ENCODE results near the gene RGS3. TPM values are rescaled to one million over a fixed set of nuclear protein-coding genes. Genes with fewer than 3 reads are reported as not detected.

RGS3 gene
- total RNA-seq, 6 donors from 2014 or later: 60.3 to 93.2 (median 72.6) TPM

GRCh38 chr9:113612216-113612747 is 148.8 kb downstream of the RGS3 start:
- H3K27ac ChIP-seq: peak overlapping the region in 1 of 4 donors; percentile 15

GRCh38 chr9:113612828-113613227 is 149.3 kb downstream of the RGS3 start:
- TF ChIP-seq POLR2AphosphoS5 (IDR thresholded peaks at IDR 0.05) (no peak), POLR2A (IDR thresholded peaks at IDR 0.05) (no peak), EP300 (IDR thresholded peaks at IDR 0.05) (no peak), CTCF (IDR thresholded peaks at IDR 0.05) (no peak)
- H3K27me3 ChIP-seq: no peaks in the 10 kb centered on the region
- H3K36me3 ChIP-seq: no peaks in the 10 kb centered on the region
- H3K4me3 ChIP-seq: no peak overlapping the region
- no peaks in the 10 kb centered on the region for H3K9me3 ChIP-seq
- ATAC-seq (ENCODE audit: low FRiP score in 2 of 2) (no peak), DNase-seq (no peak)
- H3K27ac ChIP-seq: peak overlapping the region in 1 of 4 donors; percentile 15
- WGBS, 2 donors: 92 to 100% methylated on average over 2 to 6 of the region's 6 CpGs
- H3K4me1 ChIP-seq: peaks cover 17 to 35% (median 23%) of the 10 kb centered on the region in 4 donors

More at GRCh38 chr9:113612216-113612747, 148.8 kb downstream of the RGS3 start:
- DNase-seq (no peak), ATAC-seq (ENCODE audit: low FRiP score in 2 of 2) (no peak)
- 80 to 89% methylated on average over 9 to 11 of the region's 11 CpGs for WGBS, 2 donors
- Histone ChIP-seq H3K9me3 (no peaks in the 10 kb centered on the region), H3K4me3 (no peak overlapping the region), H3K4me1 (peaks cover 17 to 35% (median 23%) of the 10 kb centered on the region in 4 donors), H3K27me3 (no peaks in the 10 kb centered on the region), H3K36me3 (no peaks in the 10 kb centered on the region)
- no peak for TF ChIP-seq POLR2A (IDR thresholded peaks at IDR 0.05)
- TF ChIP-seq CTCF (IDR thresholded peaks at IDR 0.05): no peak
- TF ChIP-seq POLR2AphosphoS5 (IDR thresholded peaks at IDR 0.05): no peak
- TF ChIP-seq EP300 (IDR thresholded peaks at IDR 0.05): no peak

DNA sequence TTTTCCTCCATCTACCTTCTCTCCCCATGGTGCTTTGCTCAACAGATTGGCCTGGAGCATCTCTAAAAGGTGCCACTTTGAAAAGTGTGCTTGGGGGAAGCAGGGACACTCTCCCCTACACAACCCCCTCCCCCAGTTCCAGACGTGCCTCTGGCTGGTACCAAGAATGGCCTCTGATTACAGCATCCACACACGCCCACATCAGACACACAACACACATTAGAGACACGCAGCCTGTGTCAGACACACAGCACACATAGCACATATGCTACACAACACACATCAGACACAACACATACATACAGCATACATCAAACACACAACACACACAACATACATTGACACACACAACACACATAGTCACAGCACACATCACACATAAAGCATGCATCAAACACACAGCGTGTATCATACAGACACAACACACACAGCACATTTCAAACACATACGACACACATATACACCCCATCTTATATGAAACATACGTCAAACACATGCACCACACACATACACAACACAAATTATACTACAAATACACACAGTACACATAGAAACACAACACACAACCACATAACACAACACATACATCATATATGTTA is 150.4 kb downstream of the RGS3 start:
- Histone ChIP-seq H3K36me3 (no peaks in the 10 kb centered on the region), H3K27me3 (no peaks in the 10 kb centered on the region), H3K4me3 (no peak overlapping the region), H3K9me3 (no peaks in the 10 kb centered on the region), H3K4me1 (peaks cover 17 to 35% (median 23%) of the 10 kb centered on the region in 4 donors), H3K27ac (peak overlapping the region in 2 of 4 donors; percentile 28 to 52)
- no peak for DNase-seq
- ATAC-seq (ENCODE audit: low FRiP score in 2 of 2): no peak
- 85 to 89% methylated on average over 6 of the region's 6 CpGs for WGBS, 2 donors
- TF ChIP-seq CTCF (IDR thresholded peaks at IDR 0.05): no peak
- no peak for TF ChIP-seq POLR2AphosphoS5 (IDR thresholded peaks at IDR 0.05)
- TF ChIP-seq EP300 (IDR thresholded peaks at IDR 0.05): no peak

- DNase-seq (peak; percentile 25 to 81), ATAC-seq (ENCODE audit: low FRiP score in 2 of 2) (peak in 1 of 2 donors; percentile 86)
- Histone ChIP-seq H3K27me3 (no peaks in the 10 kb centered on the region), H3K36me3 (no peaks in the 10 kb centered on the region), H3K9me3 (no peaks in the 10 kb centered on the region), H3K4me1 (peaks cover 9 to 27% (median 19%) of the 10 kb centered on the region in 4 donors), H3K27ac (peak overlapping the region in 3 of 4 donors; percentile 52 to 74 (median 69)), H3K4me3 (no peak overlapping the region)
- TF ChIP-seq CTCF (IDR thresholded peaks at IDR 0.05) (no peak), POLR2A (IDR thresholded peaks at IDR 0.05) (no peak), EP300 (IDR thresholded peaks at IDR 0.05) (no peak), POLR2AphosphoS5 (IDR thresholded peaks at IDR 0.05) (peak; percentile 24 to 31)
- 35 to 55% methylated on average over 11 to 14 of the region's 14 CpGs for WGBS, 2 donors
These were observed 151.5 kb downstream of the RGS3 start for GRCh38 chr9:113614843-113615648.
